ENCODE results near the gene CYP1A1.
"Not testable (repeated sequence)": the region's sequence is repeated elsewhere in the genome, so short reads cannot be mapped to it uniquely, and the experiment has no call there.

GRCh38 chr15:74728699-74729098 is 3.4 kb upstream of the CYP1A1 start:
- TF ChIP-seq, protein P1, sequence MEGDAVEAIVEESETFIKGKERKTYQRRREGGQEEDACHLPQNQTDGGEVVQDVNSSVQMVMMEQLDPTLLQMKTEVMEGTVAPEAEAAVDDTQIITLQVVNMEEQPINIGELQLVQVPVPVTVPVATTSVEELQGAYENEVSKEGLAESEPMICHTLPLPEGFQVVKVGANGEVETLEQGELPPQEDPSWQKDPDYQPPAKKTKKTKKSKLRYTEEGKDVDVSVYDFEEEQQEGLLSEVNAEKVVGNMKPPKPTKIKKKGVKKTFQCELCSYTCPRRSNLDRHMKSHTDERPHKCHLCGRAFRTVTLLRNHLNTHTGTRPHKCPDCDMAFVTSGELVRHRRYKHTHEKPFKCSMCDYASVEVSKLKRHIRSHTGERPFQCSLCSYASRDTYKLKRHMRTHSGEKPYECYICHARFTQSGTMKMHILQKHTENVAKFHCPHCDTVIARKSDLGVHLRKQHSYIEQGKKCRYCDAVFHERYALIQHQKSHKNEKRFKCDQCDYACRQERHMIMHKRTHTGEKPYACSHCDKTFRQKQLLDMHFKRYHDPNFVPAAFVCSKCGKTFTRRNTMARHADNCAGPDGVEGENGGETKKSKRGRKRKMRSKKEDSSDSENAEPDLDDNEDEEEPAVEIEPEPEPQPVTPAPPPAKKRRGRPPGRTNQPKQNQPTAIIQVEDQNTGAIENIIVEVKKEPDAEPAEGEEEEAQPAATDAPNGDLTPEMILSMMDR (IDR thresholded peaks at IDR 0.05; ENCODE audit: low read depth, low read length, missing input control): not testable (repeated sequence)
- not testable (repeated sequence) for TF ChIP-seq YY1 (IDR thresholded peaks at IDR 0.05); RAD21 (IDR thresholded peaks at IDR 0.05); REST (IDR thresholded peaks at IDR 0.05); TAF1 (conservative IDR thresholded peaks at IDR 0.05); SP1 (IDR thresholded peaks at IDR 0.05); ZBTB33 (IDR thresholded peaks at IDR 0.05)
